COLO668 (cell line): ENCODE data around the gene CMC1.
"Not testable (repeated sequence)": the region's sequence is repeated elsewhere in the genome, so short reads cannot be mapped to it uniquely, and the experiment has no call there.

ENCODE experiments used
- DNase-seq: peaks from one replicate; lab custom pipeline; 2025; ENCODE audit not compliant: unreplicated experiment; lab: John Stamatoyannopoulos, UW

CMC1 gene

GRCh38 chr3:28243424-28244106, 2.1 kb downstream of the CMC1 start:
- DNase-seq = no peak

- no peak for DNase-seq
Observed at GRCh38 chr3:28244491-28244890, 3.1 kb downstream of the CMC1 start.

- no peak for DNase-seq
Observed at GRCh38 chr3:28247286-28247685, 5.9 kb downstream of the CMC1 start.

GRCh38 chr3:28250999-28251398, 9.6 kb downstream of the CMC1 start:
- DNase-seq = no peak

GRCh38 chr3:28252001-28252431, 10.6 kb downstream of the CMC1 start:
- no peak for DNase-seq

GRCh38 chr3:28253040-28253715, 11.8 kb downstream of the CMC1 start:
- no peak for DNase-seq

GRCh38 chr3:28262001-28262400, 20.6 kb downstream of the CMC1 start:
- no peak for DNase-seq

GRCh38 chr3:28265641-28266040, 24.2 kb downstream of the CMC1 start:
- DNase-seq = no peak

GRCh38 chr3:28267984-28268849, 26.8 kb downstream of the CMC1 start:
- no peak for DNase-seq

- no peak for DNase-seq
Observed at GRCh38 chr3:28268989-28269388, 27.6 kb downstream of the CMC1 start.

GRCh38 chr3:28269884-28270283, 28.5 kb downstream of the CMC1 start:
- DNase-seq = not testable (repeated sequence)

GRCh38 chr3:28273837-28274236, 32.4 kb downstream of the CMC1 start:
- DNase-seq = no peak

- DNase-seq = no peak
Observed at GRCh38 chr3:28278918-28279317, 37.5 kb downstream of the CMC1 start.

GRCh38 chr3:28279770-28280169, 38.4 kb downstream of the CMC1 start:
- DNase-seq = no peak

GRCh38 chr3:28280781-28281180, 39.4 kb downstream of the CMC1 start:
- DNase-seq = no peak

GRCh38 chr3:28286595-28286994, 45.2 kb downstream of the CMC1 start:
- no peak for DNase-seq

- DNase-seq = no peak
Observed at GRCh38 chr3:28287046-28287445, 45.6 kb downstream of the CMC1 start.

GRCh38 chr3:28290863-28291300, 49.5 kb downstream of the CMC1 start:
- no peak for DNase-seq

- no peak for DNase-seq
Observed at GRCh38 chr3:28291577-28291976, 50.2 kb downstream of the CMC1 start.

- DNase-seq = no peak
Observed at GRCh38 chr3:28292622-28293021, 51.2 kb downstream of the CMC1 start.

- DNase-seq = no peak
Observed at GRCh38 chr3:28294667-28295413, 53.4 kb downstream of the CMC1 start.
